ENCODE measurements around the gene POU2F3. TPM values are rescaled to one million over a fixed set of nuclear protein-coding genes. Genes with fewer than 3 reads are reported as not detected.

The POU2F3 gene
- total RNA-seq, 1 donor from 2014 or later = not detected

- H3K4me1 Mint-ChIP-seq (ENCODE audit: unreplicated experiment) = peaks cover 29% of the 10 kb centered on the region
- TF ChIP-seq CTCF (IDR thresholded peaks at IDR 0.05) = no peak
- H3K4me3 Mint-ChIP-seq (ENCODE audit: unreplicated experiment) = no peak overlapping the region
Measured at GRCh38 chr11:120222916-120223315, 17.0 kb upstream of the POU2F3 start.

GRCh38 chr11:120223793-120224192, 16.1 kb upstream of the POU2F3 start:
- no peak overlapping the region for H3K4me3 Mint-ChIP-seq (ENCODE audit: unreplicated experiment)
- no peaks in the 10 kb centered on the region for H3K36me3 Mint-ChIP-seq (ENCODE audit: unreplicated experiment)
- peaks cover 22% of the 10 kb centered on the region for H3K4me1 Mint-ChIP-seq (ENCODE audit: unreplicated experiment)
- DNase-seq (ENCODE audit: extremely low spot score, unreplicated experiment) = no peak
- no peak for TF ChIP-seq CTCF (IDR thresholded peaks at IDR 0.05)
- H3K9me3 Mint-ChIP-seq (ENCODE audit: unreplicated experiment) = no peaks in the 10 kb centered on the region
- H3K27me3 Mint-ChIP-seq (ENCODE audit: unreplicated experiment) = no peaks in the 10 kb centered on the region
- H3K27ac Mint-ChIP-seq (ENCODE audit: unreplicated experiment) = no peak overlapping the region

More at GRCh38 chr11:120222916-120223315, 17.0 kb upstream of the POU2F3 start:
- H3K27me3 Mint-ChIP-seq (ENCODE audit: unreplicated experiment) = no peaks in the 10 kb centered on the region
- no peaks in the 10 kb centered on the region for H3K9me3 Mint-ChIP-seq (ENCODE audit: unreplicated experiment)
- H3K36me3 Mint-ChIP-seq (ENCODE audit: unreplicated experiment) = no peaks in the 10 kb centered on the region
- DNase-seq (ENCODE audit: extremely low spot score, unreplicated experiment) = no peak
- no peak overlapping the region for H3K27ac Mint-ChIP-seq (ENCODE audit: unreplicated experiment)

DNA sequence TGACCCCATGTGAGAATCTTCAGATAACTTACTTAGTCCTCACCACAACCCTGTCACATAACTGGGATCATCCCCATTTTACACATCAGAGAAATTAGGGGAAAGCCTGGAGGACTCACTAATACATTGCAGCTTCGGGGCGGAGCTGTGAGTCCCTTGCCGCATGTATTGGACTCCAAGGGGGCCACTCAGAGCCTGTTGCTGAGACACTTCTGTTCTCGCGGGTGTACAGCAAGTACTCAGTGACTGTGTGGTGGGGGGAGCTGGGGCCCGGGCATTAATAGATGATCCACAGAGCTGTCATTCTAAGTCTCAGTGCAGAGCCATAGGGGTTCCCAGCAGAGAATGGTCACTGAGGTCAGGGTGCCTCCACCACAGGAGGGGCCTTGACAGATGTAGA, 15.6 kb upstream of the POU2F3 start:
- no peaks in the 10 kb centered on the region for H3K27me3 Mint-ChIP-seq (ENCODE audit: unreplicated experiment)
- H3K36me3 Mint-ChIP-seq (ENCODE audit: unreplicated experiment) = no peaks in the 10 kb centered on the region
- H3K4me3 Mint-ChIP-seq (ENCODE audit: unreplicated experiment) = no peak overlapping the region
- DNase-seq (ENCODE audit: extremely low spot score, unreplicated experiment) = no peak
- H3K4me1 Mint-ChIP-seq (ENCODE audit: unreplicated experiment) = peaks cover 19% of the 10 kb centered on the region
- H3K9me3 Mint-ChIP-seq (ENCODE audit: unreplicated experiment) = no peaks in the 10 kb centered on the region
- no peak for TF ChIP-seq CTCF (IDR thresholded peaks at IDR 0.05)
- peak overlapping the region; percentile 74 for H3K27ac Mint-ChIP-seq (ENCODE audit: unreplicated experiment)

DNA sequence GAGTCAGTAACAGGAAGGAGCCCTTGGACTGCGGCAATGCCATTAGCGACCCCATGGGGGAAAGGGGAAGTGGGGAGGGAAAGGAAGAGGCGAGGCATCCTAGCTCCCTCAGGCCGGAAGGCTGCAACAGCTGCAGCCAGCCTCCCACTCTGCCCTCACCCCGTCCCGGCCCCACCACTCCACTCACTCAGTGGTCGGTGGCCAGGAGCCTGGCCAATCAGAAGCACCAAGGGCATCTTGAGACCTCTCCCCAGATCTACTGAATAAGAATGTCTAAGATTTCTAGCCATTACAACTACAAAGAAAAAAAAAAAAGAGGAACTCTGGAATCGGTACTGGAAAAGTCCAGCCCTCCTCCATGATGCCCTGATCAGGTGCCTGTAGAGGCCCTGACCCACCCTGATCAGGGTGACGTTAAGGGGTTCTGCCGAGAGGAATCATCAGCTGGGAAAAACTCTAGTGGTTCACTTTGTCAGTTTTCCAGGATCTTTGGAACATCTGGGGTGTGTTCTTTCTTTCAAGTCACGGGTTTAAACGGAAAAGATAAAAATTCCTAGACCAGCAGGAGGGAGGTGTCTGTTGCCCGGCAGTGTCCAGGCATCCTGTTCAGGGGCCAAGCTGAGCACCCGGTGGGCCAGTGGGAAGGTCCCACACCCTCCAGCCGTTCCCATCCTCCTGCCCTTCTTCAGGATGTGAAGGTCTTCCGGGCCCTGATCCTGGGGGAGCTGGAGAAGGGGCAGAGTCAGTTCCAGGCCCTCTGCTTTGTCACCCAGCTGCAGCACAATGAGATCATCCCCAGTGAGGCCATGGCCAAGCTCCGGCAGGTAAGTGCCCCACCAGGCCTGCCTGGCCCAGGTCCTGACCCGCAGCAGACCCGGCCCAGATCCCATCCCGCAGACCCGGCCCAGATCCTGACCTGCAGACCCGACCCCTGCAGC, 14.7 kb upstream of the POU2F3 start:
- H3K36me3 Mint-ChIP-seq (ENCODE audit: unreplicated experiment) = no peaks in the 10 kb centered on the region
- peak overlapping the region; percentile 14 for H3K4me3 Mint-ChIP-seq (ENCODE audit: unreplicated experiment)
- DNase-seq (ENCODE audit: extremely low spot score, unreplicated experiment) = no peak

More for the DNA sequence above, 14.7 kb upstream of the POU2F3 start:
- no peaks in the 10 kb centered on the region for H3K9me3 Mint-ChIP-seq (ENCODE audit: unreplicated experiment)
- no peaks in the 10 kb centered on the region for H3K27me3 Mint-ChIP-seq (ENCODE audit: unreplicated experiment)
- TF ChIP-seq CTCF (IDR thresholded peaks at IDR 0.05) = no peak
- H3K4me1 Mint-ChIP-seq (ENCODE audit: unreplicated experiment) = peaks cover 19% of the 10 kb centered on the region
- H3K27ac Mint-ChIP-seq (ENCODE audit: unreplicated experiment) = peak overlapping the region; percentile 74
